Measurements from ENCODE around the gene PDIA2. TPM values are rescaled to one million over a fixed set of nuclear protein-coding genes. Genes with fewer than 3 reads are reported as not detected.

PDIA2 gene
- total RNA-seq, 1 experiment from 2014 or later = not detected

DNA sequence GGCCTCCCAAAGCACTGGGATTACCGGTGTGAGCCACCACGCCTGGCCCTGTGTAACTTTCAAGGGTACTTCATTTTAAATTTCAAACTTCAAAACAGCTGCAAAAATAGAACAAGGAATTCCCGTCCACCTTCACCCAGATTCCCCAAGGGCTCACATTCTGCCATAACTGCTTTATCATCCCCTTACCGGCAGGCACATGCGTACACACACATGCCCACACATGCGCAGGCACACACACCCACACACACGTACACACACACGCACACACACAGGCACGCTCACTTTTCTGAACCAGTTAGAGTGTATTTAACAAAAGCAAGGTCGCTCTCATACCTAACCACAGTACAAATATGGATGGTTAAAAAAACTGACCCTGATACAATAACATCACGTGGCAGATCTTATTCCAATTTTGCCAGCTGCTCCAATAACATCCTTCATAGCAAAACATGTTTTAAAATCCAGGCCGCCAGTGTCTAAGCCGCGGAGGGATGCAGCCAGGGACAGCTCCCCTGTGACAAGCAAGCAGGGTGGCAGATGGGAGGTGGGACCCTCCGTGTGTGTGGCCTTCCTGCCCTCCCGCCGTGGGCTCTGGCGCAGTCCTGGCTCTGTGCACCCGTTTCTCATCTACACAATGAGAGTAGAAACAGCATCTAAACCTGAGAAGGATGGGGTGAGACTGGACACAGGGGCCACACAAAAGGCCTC, 23.1 kb downstream of the PDIA2 start:
- ChIA-PET CTCF (no interaction called here), POLR2A (ENCODE audit: unreplicated experiment) (no interaction called here)
- TF ChIP-seq, protein P1, sequence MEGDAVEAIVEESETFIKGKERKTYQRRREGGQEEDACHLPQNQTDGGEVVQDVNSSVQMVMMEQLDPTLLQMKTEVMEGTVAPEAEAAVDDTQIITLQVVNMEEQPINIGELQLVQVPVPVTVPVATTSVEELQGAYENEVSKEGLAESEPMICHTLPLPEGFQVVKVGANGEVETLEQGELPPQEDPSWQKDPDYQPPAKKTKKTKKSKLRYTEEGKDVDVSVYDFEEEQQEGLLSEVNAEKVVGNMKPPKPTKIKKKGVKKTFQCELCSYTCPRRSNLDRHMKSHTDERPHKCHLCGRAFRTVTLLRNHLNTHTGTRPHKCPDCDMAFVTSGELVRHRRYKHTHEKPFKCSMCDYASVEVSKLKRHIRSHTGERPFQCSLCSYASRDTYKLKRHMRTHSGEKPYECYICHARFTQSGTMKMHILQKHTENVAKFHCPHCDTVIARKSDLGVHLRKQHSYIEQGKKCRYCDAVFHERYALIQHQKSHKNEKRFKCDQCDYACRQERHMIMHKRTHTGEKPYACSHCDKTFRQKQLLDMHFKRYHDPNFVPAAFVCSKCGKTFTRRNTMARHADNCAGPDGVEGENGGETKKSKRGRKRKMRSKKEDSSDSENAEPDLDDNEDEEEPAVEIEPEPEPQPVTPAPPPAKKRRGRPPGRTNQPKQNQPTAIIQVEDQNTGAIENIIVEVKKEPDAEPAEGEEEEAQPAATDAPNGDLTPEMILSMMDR (conservative IDR thresholded peaks at IDR 0.05) = no peak
- no peak for TF ChIP-seq EZH2 (IDR thresholded peaks at IDR 0.05; ENCODE audit: low read depth)
- BruUV-seq (replicated peaks) = no TSS peak
- Histone ChIP-seq H3K36me3 (ENCODE audit: low read depth) (no peaks in the 10 kb centered on the region), H3K4me3 (no peak overlapping the region), H3K79me2 (ENCODE audit: low read depth) (no peaks in the 10 kb centered on the region), H3K9me2 (ENCODE audit: insufficient read depth) (no peaks in the 10 kb centered on the region), H2AFZ (no peak overlapping the region), H3K4me1 (replicated peaks; ENCODE audit: insufficient read depth) (no peaks in the 10 kb centered on the region), H3K9me3 (ENCODE audit: insufficient read depth, low read depth) (no peaks in the 10 kb centered on the region), H3K27ac (no peak overlapping the region), H3K27me3 (ENCODE audit: insufficient read depth, low read depth) (no peaks in the 10 kb centered on the region), H4K20me1 (ENCODE audit: insufficient read depth) (no peaks in the 10 kb centered on the region; the same call in 1 of the 2 replicates), H3K4me2 (no peak overlapping the region), H3F3A (ENCODE audit: insufficient read depth, low read depth) (no peaks in the 10 kb centered on the region)
- intact Hi-C loops (cut with micrococcal nuclease; ENCODE audit: unreplicated experiment) = no loop called here
- DNase-seq = no peak

DNA sequence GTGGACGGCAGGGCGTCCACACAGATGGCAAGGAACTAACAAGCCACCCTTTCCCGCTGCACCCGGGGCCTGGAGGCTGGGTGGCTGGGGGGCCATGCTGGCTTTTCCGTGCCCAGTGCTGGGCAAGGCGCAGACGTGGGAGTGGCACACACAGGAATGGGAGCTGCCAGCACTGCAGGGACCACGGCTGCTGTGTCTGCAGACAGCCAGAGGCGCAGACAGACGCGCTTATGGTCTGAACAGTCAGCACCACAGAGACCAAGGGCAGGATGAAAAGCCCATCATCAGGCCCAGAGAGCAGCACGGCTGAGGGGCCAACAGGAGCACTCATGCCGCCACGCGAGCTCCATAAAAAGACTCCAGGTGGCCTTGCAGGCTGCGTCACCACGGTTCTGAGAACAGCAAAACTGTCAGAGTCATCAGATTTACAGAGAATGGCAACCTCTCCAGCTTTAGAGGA, 24.0 kb downstream of the PDIA2 start:
- no peaks in the 10 kb centered on the region for H3K4me1 ChIP-seq (replicated peaks; ENCODE audit: insufficient read depth)
- no peak overlapping the region for H3K27ac ChIP-seq
- ChIA-PET POLR2A (ENCODE audit: unreplicated experiment) (interaction anchor here (0.6 kb wide), 1 partner anchor 103 kb away, joined by 6 read pairs; no protein-coding TSS in a partner anchor), CTCF (no interaction called here)
- H4K20me1 ChIP-seq (ENCODE audit: insufficient read depth) = no peaks in the 10 kb centered on the region; the same call in 1 of the 2 replicates
- no peaks in the 10 kb centered on the region for H3F3A ChIP-seq (ENCODE audit: insufficient read depth, low read depth)
- no peaks in the 10 kb centered on the region for H3K79me2 ChIP-seq (ENCODE audit: low read depth)
- no peaks in the 10 kb centered on the region for H3K9me2 ChIP-seq (ENCODE audit: insufficient read depth)
- TF ChIP-seq, protein P1 (conservative IDR thresholded peaks at IDR 0.05) = no peak
- TF ChIP-seq EZH2 (IDR thresholded peaks at IDR 0.05; ENCODE audit: low read depth) = no peak
- intact Hi-C loops (cut with micrococcal nuclease; ENCODE audit: unreplicated experiment) = no loop called here
- H3K4me3 ChIP-seq = no peak overlapping the region
- no TSS peak for BruUV-seq (replicated peaks)
- H3K9me3 ChIP-seq (ENCODE audit: insufficient read depth, low read depth) = no peaks in the 10 kb centered on the region
- no peak for DNase-seq
- H3K27me3 ChIP-seq (ENCODE audit: insufficient read depth, low read depth) = no peaks in the 10 kb centered on the region
- no peak overlapping the region for H2AFZ ChIP-seq
- H3K4me2 ChIP-seq = no peak overlapping the region
- H3K36me3 ChIP-seq (ENCODE audit: low read depth) = no peaks in the 10 kb centered on the region

DNA sequence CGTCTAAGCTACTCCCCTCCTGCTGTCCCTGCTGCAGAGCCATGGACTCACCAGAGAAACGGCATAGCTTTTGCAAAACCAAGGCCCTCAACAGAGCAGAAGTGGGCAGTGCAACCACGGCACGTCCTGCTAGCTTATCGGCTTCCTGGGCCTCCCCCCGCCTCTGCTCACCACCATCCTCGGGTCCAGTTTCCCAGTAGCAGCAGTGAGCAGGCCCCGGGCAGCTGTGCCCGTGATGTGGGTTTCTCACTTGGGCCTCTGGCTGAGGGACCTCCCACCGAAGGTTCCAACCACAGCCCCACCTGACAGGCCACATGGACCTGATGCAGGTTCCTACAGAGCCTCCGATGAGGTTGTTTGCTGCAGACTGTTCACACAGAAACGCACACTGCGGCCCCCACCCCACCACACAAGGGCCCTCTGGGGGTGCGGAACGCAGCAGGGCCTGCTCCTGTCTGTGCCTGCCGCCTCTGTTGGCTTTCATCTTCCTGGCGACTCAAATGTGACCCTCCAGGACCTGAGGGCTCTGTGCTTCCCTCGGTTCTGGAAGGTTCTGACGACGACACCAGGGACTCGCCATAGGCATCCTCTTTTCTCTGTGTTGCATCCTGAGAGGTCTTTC, 24.8 kb downstream of the PDIA2 start:
- H3K4me2 ChIP-seq = no peak overlapping the region
- BruUV-seq (replicated peaks) = no TSS peak
- no peak overlapping the region for H3K4me3 ChIP-seq
- TF ChIP-seq, protein P1 (conservative IDR thresholded peaks at IDR 0.05) = no peak
- no peak for TF ChIP-seq EZH2 (IDR thresholded peaks at IDR 0.05; ENCODE audit: low read depth)
- H4K20me1 ChIP-seq (ENCODE audit: insufficient read depth) = no peaks in the 10 kb centered on the region; the same call in 1 of the 2 replicates
- no peaks in the 10 kb centered on the region for H3K79me2 ChIP-seq (ENCODE audit: low read depth)
- H3K9me2 ChIP-seq (ENCODE audit: insufficient read depth) = no peaks in the 10 kb centered on the region
- H3K27me3 ChIP-seq (ENCODE audit: insufficient read depth, low read depth) = no peaks in the 10 kb centered on the region
- peaks cover 3% of the 10 kb centered on the region; the same call in 1 of the 2 replicates for H3K36me3 ChIP-seq (ENCODE audit: low read depth)
- H3K9me3 ChIP-seq (ENCODE audit: insufficient read depth, low read depth) = no peaks in the 10 kb centered on the region
- no peak overlapping the region for H3K27ac ChIP-seq
- ChIA-PET CTCF (no interaction called here), POLR2A (ENCODE audit: unreplicated experiment) (interaction anchor here (0.6 kb wide), 1 partner anchor 103 kb away, joined by 6 read pairs; no protein-coding TSS in a partner anchor)
- no peak for DNase-seq
- H3K4me1 ChIP-seq (replicated peaks; ENCODE audit: insufficient read depth) = no peaks in the 10 kb centered on the region
- intact Hi-C loops (cut with micrococcal nuclease; ENCODE audit: unreplicated experiment) = no loop called here
- H3F3A ChIP-seq (ENCODE audit: insufficient read depth, low read depth) = no peaks in the 10 kb centered on the region
- H2AFZ ChIP-seq = no peak overlapping the region
